Neuronal stem cell (in vitro differentiated cells): ENCODE results near the gene VEPH1. TPM values are rescaled to one million over a fixed set of nuclear protein-coding genes. Genes with fewer than 3 reads are reported as not detected.

Experiments
- DNase-seq: peaks from one replicate; pipeline ENCODE4 v3.0.0-alpha.2; 2013; ENCODE audit warnings: low spot score
- H2AFZ ChIP-seq: one replicate; pipeline ENCODE4 v1.6.1; 2013; ENCODE audit warnings: mild to moderate bottlenecking, low read length, inconsistent platforms
- H2AK5ac ChIP-seq: 2 replicates; pipeline ENCODE4 v1.6.1; 2013; ENCODE audit warnings: low read depth, mild to moderate bottlenecking, inconsistent platforms, low read length, moderate library complexity, mixed read lengths
- H2BK120ac ChIP-seq: 2 replicates; pipeline ENCODE4 v1.6.1; 2013; ENCODE audit warnings: low read depth, mild to moderate bottlenecking, inconsistent platforms, low read length, moderate library complexity, mixed read lengths
- H2BK12ac ChIP-seq: one replicate; pipeline ENCODE4 v1.6.1; 2013; ENCODE audit warnings: low read length, inconsistent platforms
- H2BK15ac ChIP-seq: 2 replicates; pipeline ENCODE4 v1.6.1; 2013; ENCODE audit warnings: mild to moderate bottlenecking, low read length, inconsistent platforms, mixed read lengths
- H2BK5ac ChIP-seq: one replicate; pipeline ENCODE4 v1.6.1; 2013; ENCODE audit warnings: inconsistent platforms, mild to moderate bottlenecking, low read length, moderate library complexity
- H3K14ac ChIP-seq: one replicate; pipeline ENCODE4 v1.6.1; 2013; ENCODE audit warnings: low read length, inconsistent platforms
- H3K18ac ChIP-seq: 2 replicates; pipeline ENCODE4 v1.6.1; 2013; ENCODE audit warnings: low read length, inconsistent platforms
- H3K23ac ChIP-seq: 2 replicates; pipeline ENCODE4 v1.6.1; 2013; ENCODE audit warnings: low read depth, mild to moderate bottlenecking, mixed read lengths, low read length, inconsistent platforms; ENCODE audit not compliant: poor library complexity
- H3K27ac ChIP-seq: replicated peaks from 3 replicates; pipeline ENCODE4 v1.5.1; 2013; ENCODE audit warnings: low read length, inconsistent platforms
- H3K27me3 ChIP-seq, 3 experiments: 2 replicates each; pipeline ENCODE4 v1.6.1; 2013; ENCODE audit warnings: low read length in 3 of 3, mild to moderate bottlenecking in 2 of 3, inconsistent platforms in 1 of 3, low read depth in 1 of 3, mixed read lengths in 1 of 3, moderate library complexity in 1 of 3; ENCODE audit not compliant: control insufficient read depth in 3 of 3, insufficient read depth in 3 of 3
- H3K36me3 ChIP-seq, 2 donors: replicated peaks in 1 of 2; 2 replicates each; pipeline ENCODE4 v1.6.1; 2013; ENCODE audit warnings: low read length in 2 of 2; ENCODE audit not compliant: control insufficient read depth in 2 of 2, insufficient read depth in 2 of 2
- H3K4ac ChIP-seq: 2 replicates; pipeline ENCODE4 v1.6.1; 2013; ENCODE audit warnings: inconsistent platforms, mild to moderate bottlenecking, low read length, moderate library complexity
- H3K4me1 ChIP-seq, 2 donors: 1 replicate in 1 of 2; 2 replicates in 1 of 2; pipeline ENCODE4 v1.6.1; 2013; ENCODE audit warnings: low read length in 2 of 2, low read depth in 1 of 2; ENCODE audit not compliant: control insufficient read depth in 2 of 2, insufficient read depth in 1 of 2
- H3K4me2 ChIP-seq: one replicate; pipeline ENCODE4 v1.6.1; 2013; ENCODE audit warnings: mild to moderate bottlenecking, low read length, inconsistent platforms; ENCODE audit not compliant: insufficient read depth, poor library complexity, severe bottlenecking
- H3K4me3 ChIP-seq, 2 donors: 2 replicates each; pipeline ENCODE4 v1.5.1; 2013; ENCODE audit warnings: low read length in 2 of 2, mild to moderate bottlenecking in 2 of 2, inconsistent platforms in 1 of 2, moderate library complexity in 1 of 2
- H3K79me1 ChIP-seq: one replicate; pipeline ENCODE4 v1.6.1; 2013; ENCODE audit warnings: low read depth, mild to moderate bottlenecking, inconsistent platforms, low read length, moderate library complexity
- H3K9ac ChIP-seq: one replicate; pipeline ENCODE4 v1.6.1; 2013; ENCODE audit warnings: mild to moderate bottlenecking, low read depth, low read length, inconsistent platforms; ENCODE audit not compliant: poor library complexity
- H3K9me3 ChIP-seq, 2 donors: replicated peaks in 1 of 2; 2 replicates each; pipeline versions ENCODE3 to v1.6.1; 2013; ENCODE audit warnings: low read length in 2 of 2, mild to moderate bottlenecking in 2 of 2, inconsistent platforms in 1 of 2, low read depth in 1 of 2, mixed read lengths in 1 of 2, moderate library complexity in 1 of 2; ENCODE audit not compliant: control insufficient read depth in 2 of 2, insufficient read depth in 1 of 2
- H4K8ac ChIP-seq: one replicate; pipeline ENCODE4 v1.6.1; 2013; ENCODE audit warnings: low read depth, mild to moderate bottlenecking, inconsistent platforms, low read length, moderate library complexity
- H4K91ac ChIP-seq: one replicate; pipeline ENCODE4 v1.6.1; 2013; ENCODE audit warnings: low read length, low read depth, mild to moderate bottlenecking, inconsistent platforms; ENCODE audit not compliant: poor library complexity
- WGBS, 2 donors: extraction: QIAGEN DNeasy Blood & Tissue Kit; methylation state at CpG; one replicate each; pipeline ENCODE4 v1.1.7; 2013; ENCODE audit warnings: missing lambda C conversion rate in 2 of 2, mixed read lengths in 1 of 2; ENCODE audit not compliant: insufficient read length in 2 of 2, insufficient replicate concordance in 1 of 2; ENCODE audit errors: extremely low coverage in 2 of 2; 5-methylcytosine and 5-hydroxymethylcytosine counted together
- polyA plus RNA-seq, 2 experiments: library from polyadenylated mRNA; stranded (reverse); fragments of 200-250 nt; gene quantifications; one replicate each; pipeline ENCODE4 v1.2.3, GENCODE V29; 2013

The VEPH1 gene
- 5.5 TPM for polyA plus RNA-seq (2013, experiment 1 of 2)
- 5.1 TPM for polyA plus RNA-seq (2013, experiment 2 of 2)

GRCh38 chr3:157502916-157503595 is at the start of gene VEPH1:
TSS of gene VEPH1 (minus strand) at chr3:157503416. CDS start at chr3:157495349, 8,067 bp downstream.
- H4K8ac ChIP-seq = no peak within 1 kb of the TSS
- no peaks in the 10 kb centered on the region for H3K79me1 ChIP-seq
- H3K18ac ChIP-seq = no peak within 1 kb of the TSS
- peaks cover 0 to 2% of the 10 kb centered on the region in 2 donors for H3K9me3 ChIP-seq
- H3K23ac ChIP-seq = no peak within 1 kb of the TSS
- H2BK15ac ChIP-seq = no peak within 1 kb of the TSS
- H3K36me3 ChIP-seq = no peaks in the 10 kb centered on the region
- H2AFZ ChIP-seq = peak within 1 kb of the TSS; percentile 78
- no peak within 1 kb of the TSS for H3K4ac ChIP-seq
- no peaks in the 10 kb centered on the region for H3K27me3 ChIP-seq
- peak within 1 kb of the TSS in 1 of 2 donors; percentile 45 for H3K4me3 ChIP-seq
- no peak within 1 kb of the TSS for H2BK120ac ChIP-seq
- no peak within 1 kb of the TSS for H4K91ac ChIP-seq
- no peak within 1 kb of the TSS for H2BK12ac ChIP-seq
- no CpG with 5 or more reads among the region's 7 CpGs for WGBS, 2 donors
- H3K9ac ChIP-seq = no peak within 1 kb of the TSS
- H2AK5ac ChIP-seq = no peak within 1 kb of the TSS
- no peak within 1 kb of the TSS for H3K14ac ChIP-seq
- H3K27ac ChIP-seq = peak within 1 kb of the TSS; percentile 19
- no peak within 1 kb of the TSS for H2BK5ac ChIP-seq
- peak; percentile 39 for DNase-seq
- peaks cover 17 to 23% of the 10 kb centered on the region in 2 donors for H3K4me1 ChIP-seq
- no peak within 1 kb of the TSS for H3K4me2 ChIP-seq

- Histone ChIP-seq H2AFZ (no peak overlapping the region), H2BK12ac (no peak overlapping the region), H2BK15ac (no peak overlapping the region), H3K79me1 (no peaks in the 10 kb centered on the region), H3K27ac (no peak overlapping the region), H3K14ac (no peak overlapping the region), H4K8ac (no peak overlapping the region), H3K4ac (no peak overlapping the region), H2AK5ac (no peak overlapping the region), H2BK5ac (no peak overlapping the region), H3K4me2 (no peak overlapping the region), H3K18ac (no peak overlapping the region), H4K91ac (no peak overlapping the region), H2BK120ac (no peak overlapping the region), H3K23ac (no peak overlapping the region), H3K4me1 (no peaks in the 10 kb centered on the region), H3K9me3 (no peaks in the 10 kb centered on the region), H3K4me3 (no peak overlapping the region), H3K9ac (no peak overlapping the region), H3K36me3 (no peaks in the 10 kb centered on the region), H3K27me3 (no peaks in the 10 kb centered on the region)
- WGBS, 2 donors = no CpG with 5 or more reads among the region's 1 CpG
- no peak for DNase-seq
Observed at GRCh38 chr3:157551961-157552360, 48.7 kb upstream of the VEPH1 start.

DNA sequence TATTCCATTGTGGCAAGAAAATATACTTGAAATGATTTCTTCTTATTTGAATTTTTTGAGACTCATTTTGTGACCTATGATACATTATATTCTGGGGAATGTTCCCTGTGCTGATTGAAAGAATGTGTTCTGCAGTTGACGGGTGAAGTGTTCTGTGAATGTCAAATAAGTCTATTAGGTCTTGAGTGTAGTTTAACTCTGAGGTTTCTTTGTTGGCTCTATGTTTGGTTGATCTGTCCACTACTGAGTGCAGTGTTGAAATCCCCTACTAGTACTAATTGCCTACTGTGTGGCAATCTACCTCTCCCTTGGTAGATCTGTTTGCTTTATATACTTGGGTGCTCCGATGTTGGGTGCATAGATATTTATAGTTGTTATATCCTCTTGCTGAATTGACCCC is 46.3 kb upstream of the VEPH1 start:
- H2BK15ac ChIP-seq = no peak overlapping the region
- no peaks in the 10 kb centered on the region for H3K79me1 ChIP-seq
- no peak overlapping the region for H3K23ac ChIP-seq
- no peak overlapping the region for H3K9ac ChIP-seq
- H3K4ac ChIP-seq = no peak overlapping the region
- no CpG with 5 or more reads among the region's 2 CpGs for WGBS, 2 donors
- DNase-seq = no peak
- no peak overlapping the region for H4K91ac ChIP-seq
- H3K36me3 ChIP-seq = no peaks in the 10 kb centered on the region
- no peak overlapping the region for H4K8ac ChIP-seq
- H3K4me3 ChIP-seq = no peak overlapping the region
- H2BK5ac ChIP-seq = no peak overlapping the region
- no peak overlapping the region for H3K14ac ChIP-seq
- no peak overlapping the region for H3K4me2 ChIP-seq
- H2BK12ac ChIP-seq = no peak overlapping the region
- H3K4me1 ChIP-seq = no peaks in the 10 kb centered on the region
- no peaks in the 10 kb centered on the region for H3K27me3 ChIP-seq
- no peak overlapping the region for H2AK5ac ChIP-seq
- H3K9me3 ChIP-seq = no peaks in the 10 kb centered on the region
- H2AFZ ChIP-seq = no peak overlapping the region
- H3K27ac ChIP-seq = no peak overlapping the region
- no peak overlapping the region for H2BK120ac ChIP-seq
- H3K18ac ChIP-seq = no peak overlapping the region

DNA sequence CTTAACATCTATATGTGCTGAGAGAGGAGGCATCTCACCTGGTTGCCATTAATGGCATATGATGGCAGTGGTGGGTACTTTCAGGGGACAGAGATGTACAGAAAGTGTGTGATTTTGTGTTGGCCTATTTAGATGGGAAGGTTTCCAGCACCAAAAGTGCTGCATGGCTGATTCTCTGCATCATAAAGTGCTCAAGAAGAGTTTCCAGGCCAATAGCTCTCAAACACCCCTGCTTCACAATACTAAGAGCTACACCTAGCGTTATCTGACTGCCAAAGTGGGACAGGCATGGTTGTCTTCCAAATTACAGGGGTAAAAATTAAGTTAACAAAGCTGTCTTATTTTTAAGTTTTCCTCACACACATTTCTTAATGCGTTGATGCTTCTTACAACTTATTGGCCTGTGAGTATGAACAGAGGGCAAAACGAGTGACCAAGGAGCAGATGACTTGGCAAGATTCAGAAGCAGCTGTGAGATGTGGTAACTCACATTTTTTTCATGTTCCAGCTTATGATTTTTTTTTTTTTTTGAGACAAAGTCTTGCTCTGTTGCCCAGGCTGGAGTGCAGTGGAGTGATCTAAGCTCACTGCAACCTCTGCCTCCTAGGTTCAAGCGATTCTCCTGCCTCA is 41.4 kb upstream of the VEPH1 start:
- Histone ChIP-seq H4K8ac (no peak overlapping the region), H3K9ac (no peak overlapping the region), H3K4me3 (no peak overlapping the region), H3K79me1 (no peaks in the 10 kb centered on the region), H3K4me1 (peaks cover 0 to 4% of the 10 kb centered on the region in 2 donors), H2BK120ac (no peak overlapping the region), H2BK12ac (no peak overlapping the region), H3K14ac (no peak overlapping the region), H2AFZ (no peak overlapping the region), H3K4ac (no peak overlapping the region), H3K27ac (no peak overlapping the region), H4K91ac (no peak overlapping the region), H2AK5ac (no peak overlapping the region), H3K27me3 (peaks cover 0 to 4% (median 2%) of the 10 kb centered on the region in 3 experiments), H2BK5ac (no peak overlapping the region), H3K36me3 (no peaks in the 10 kb centered on the region), H3K18ac (no peak overlapping the region), H3K9me3 (peaks cover 5 to 10% of the 10 kb centered on the region in 2 donors), H3K4me2 (no peak overlapping the region), H2BK15ac (no peak overlapping the region), H3K23ac (no peak overlapping the region)
- WGBS, 2 donors = no CpG with 5 or more reads among the region's 4 CpGs
- no peak for DNase-seq
